ENCODE results near the gene PUM2. TPM values are rescaled to one million over a fixed set of nuclear protein-coding genes. Genes with fewer than 3 reads are reported as not detected.

Gene PUM2
- total and polyA plus RNA-seq, 12 donors: 12.4 to 79.1 (median 67.6) TPM

DNA sequence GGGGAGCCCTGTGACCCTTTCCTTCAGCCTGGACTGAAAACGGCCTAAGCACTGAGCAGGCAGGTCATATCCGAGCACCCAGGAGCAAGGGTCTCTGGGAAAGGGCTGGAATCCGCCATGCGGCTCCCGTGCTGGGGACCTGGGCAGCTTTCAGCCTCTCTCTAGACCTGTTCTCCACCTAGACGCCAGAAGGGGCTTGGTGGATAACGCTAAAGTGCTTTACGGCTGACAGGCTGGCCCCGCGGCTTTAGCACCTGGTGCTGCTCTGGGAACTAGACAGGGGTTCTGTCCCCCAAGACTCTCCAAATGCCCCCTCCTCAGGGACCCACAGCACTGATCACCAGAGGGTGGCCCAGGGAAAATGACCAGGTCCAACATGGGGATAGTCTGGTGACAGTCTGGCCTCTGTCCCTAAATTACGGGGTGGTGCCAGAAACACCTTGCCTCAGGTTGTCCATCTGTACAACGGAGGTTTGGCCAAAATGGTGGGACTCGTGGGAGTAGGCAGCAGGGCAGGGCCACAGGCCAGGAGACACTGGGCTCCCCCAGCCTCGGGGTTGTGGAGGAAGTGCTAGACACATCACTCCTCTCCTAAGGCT is 138.7 kb downstream of the PUM2 start:
- Histone ChIP-seq H3K9me3 (no peaks in the 10 kb centered on the region), H3K27ac (no peak overlapping the region), H3K4me1 (peaks cover 0 to 4% (median 0%) of the 10 kb centered on the region in 9 donors), H3K27me3 (no peaks in the 10 kb centered on the region), H3K36me3 (no peaks in the 10 kb centered on the region), H3K4me3 (no peak overlapping the region)
- TF ChIP-seq, protein P1, sequence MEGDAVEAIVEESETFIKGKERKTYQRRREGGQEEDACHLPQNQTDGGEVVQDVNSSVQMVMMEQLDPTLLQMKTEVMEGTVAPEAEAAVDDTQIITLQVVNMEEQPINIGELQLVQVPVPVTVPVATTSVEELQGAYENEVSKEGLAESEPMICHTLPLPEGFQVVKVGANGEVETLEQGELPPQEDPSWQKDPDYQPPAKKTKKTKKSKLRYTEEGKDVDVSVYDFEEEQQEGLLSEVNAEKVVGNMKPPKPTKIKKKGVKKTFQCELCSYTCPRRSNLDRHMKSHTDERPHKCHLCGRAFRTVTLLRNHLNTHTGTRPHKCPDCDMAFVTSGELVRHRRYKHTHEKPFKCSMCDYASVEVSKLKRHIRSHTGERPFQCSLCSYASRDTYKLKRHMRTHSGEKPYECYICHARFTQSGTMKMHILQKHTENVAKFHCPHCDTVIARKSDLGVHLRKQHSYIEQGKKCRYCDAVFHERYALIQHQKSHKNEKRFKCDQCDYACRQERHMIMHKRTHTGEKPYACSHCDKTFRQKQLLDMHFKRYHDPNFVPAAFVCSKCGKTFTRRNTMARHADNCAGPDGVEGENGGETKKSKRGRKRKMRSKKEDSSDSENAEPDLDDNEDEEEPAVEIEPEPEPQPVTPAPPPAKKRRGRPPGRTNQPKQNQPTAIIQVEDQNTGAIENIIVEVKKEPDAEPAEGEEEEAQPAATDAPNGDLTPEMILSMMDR (IDR thresholded peaks at IDR 0.05): no peak
- intact Hi-C loops (cut with DNase I): no loop called here
- no peak for ATAC-seq
- no peak for DNase-seq
- WGBS, 2 donors: 81 to 87% methylated on average over 14 of the region's 14 CpGs

DNA sequence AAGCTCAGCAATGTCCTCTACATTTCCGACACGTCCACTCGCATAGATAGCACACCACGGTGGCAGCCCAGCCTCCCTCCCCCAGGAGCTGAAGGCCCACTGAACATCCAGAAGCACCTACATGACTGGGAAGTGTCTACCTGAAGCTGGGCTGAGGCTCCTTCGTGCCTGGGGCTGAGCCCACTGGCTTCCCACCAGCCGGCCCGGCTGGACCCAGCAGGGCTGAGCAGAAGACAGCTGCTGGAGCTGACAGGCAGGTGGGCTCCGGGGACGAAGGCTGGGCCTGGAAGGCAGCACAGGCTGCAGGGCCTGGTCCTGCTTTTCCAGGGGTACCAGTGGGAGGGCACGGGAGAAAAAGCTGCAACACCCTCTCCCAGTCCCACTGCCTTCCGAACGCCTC is 139.2 kb downstream of the PUM2 start:
- TF ChIP-seq, protein P1 (IDR thresholded peaks at IDR 0.05): no peak
- Histone ChIP-seq H3K9me3 (no peaks in the 10 kb centered on the region), H3K27me3 (no peaks in the 10 kb centered on the region), H3K36me3 (no peaks in the 10 kb centered on the region), H3K27ac (no peak overlapping the region), H3K4me3 (no peak overlapping the region), H3K4me1 (peaks cover 0 to 4% (median 0%) of the 10 kb centered on the region in 9 donors)
- ATAC-seq (no peak), DNase-seq (no peak)
- WGBS, 2 donors: 87 to 95% methylated on average over 12 of the region's 12 CpGs
- intact Hi-C loops (cut with DNase I): no loop called here

DNA sequence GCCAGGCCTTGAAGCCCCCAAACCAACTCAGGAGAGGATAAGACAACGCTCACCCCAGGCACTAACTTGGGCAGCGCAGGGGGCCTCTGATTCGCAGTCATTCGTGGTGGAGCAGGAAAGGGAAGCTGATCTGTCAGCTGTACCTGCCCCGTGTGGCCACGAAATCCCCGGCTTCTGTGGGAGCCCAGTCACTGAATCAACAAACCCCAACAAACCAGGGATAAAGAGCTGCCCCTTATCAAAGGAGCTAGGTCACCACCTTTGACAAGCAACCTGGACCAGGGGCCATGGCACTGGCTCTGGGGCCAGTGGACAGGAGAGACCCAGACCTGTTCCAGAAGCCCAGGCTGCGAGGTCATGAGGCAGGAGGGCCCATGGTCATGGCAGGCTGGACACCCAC is 140.2 kb downstream of the PUM2 start:
- Histone ChIP-seq H3K36me3 (no peaks in the 10 kb centered on the region), H3K4me3 (no peak overlapping the region), H3K27ac (no peak overlapping the region), H3K4me1 (peaks cover 0 to 4% (median 0%) of the 10 kb centered on the region in 9 donors), H3K9me3 (no peaks in the 10 kb centered on the region), H3K27me3 (no peaks in the 10 kb centered on the region)
- TF ChIP-seq, protein P1 (IDR thresholded peaks at IDR 0.05): no peak
- DNase-seq (no peak), ATAC-seq (no peak)
- WGBS, 2 donors: 86% methylated on average over 8 of the region's 8 CpGs
- intact Hi-C loops (cut with DNase I): no loop called here

DNA sequence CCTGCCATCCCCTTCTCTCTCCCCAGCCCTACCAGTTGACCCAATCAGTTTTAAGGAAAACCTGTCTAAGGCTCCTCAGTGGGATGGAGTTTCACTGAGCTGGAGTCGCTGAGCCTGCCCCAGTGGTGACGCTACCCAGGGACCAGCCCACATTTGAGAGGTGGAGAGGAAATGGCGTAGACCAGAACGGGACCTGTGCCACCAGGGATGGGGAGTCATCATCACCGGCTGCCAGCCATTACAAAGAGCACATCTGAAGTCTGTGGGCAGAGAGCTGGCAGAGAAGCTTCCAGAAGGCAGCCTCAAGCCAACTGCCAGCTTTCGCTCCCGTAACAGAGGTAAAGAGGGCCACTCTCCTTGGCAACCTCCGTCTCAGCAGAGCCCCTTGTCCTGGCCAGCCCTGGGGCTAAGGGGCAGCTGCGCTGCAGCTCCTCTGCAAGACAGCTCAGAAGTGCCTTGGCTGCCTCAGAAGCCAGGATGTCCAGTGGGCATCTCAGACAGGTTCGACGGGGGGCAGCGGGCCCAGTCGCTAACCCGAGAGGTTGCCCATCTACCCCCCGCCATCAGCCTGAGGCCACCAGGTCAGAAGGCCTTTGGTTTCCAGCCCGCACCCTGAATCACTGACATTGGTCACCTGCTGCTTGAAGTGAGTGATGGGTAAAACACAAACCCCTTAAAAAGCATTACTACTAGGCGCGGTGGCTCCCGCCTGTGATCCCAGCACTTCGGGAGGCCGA is 141.1 kb downstream of the PUM2 start:
- intact Hi-C loops (cut with DNase I): no loop called here
- Histone ChIP-seq H3K4me1 (peaks cover 0 to 4% (median 0%) of the 10 kb centered on the region in 9 donors), H3K27me3 (no peaks in the 10 kb centered on the region), H3K9me3 (no peaks in the 10 kb centered on the region), H3K4me3 (no peak overlapping the region), H3K27ac (no peak overlapping the region), H3K36me3 (no peaks in the 10 kb centered on the region)
- DNase-seq (no peak), ATAC-seq (no peak)
- WGBS, 2 donors: 93 to 94% methylated on average over 21 of the region's 21 CpGs
- TF ChIP-seq, protein P1 (IDR thresholded peaks at IDR 0.05): no peak
